UCSD-AML1 (cell line): ENCODE results near the gene LAGE3.

Source experiments
- DNase-seq: peaks from one replicate; lab custom pipeline; 2025; ENCODE audit not compliant: unreplicated experiment; lab: John Stamatoyannopoulos, UW

Gene LAGE3

DNA sequence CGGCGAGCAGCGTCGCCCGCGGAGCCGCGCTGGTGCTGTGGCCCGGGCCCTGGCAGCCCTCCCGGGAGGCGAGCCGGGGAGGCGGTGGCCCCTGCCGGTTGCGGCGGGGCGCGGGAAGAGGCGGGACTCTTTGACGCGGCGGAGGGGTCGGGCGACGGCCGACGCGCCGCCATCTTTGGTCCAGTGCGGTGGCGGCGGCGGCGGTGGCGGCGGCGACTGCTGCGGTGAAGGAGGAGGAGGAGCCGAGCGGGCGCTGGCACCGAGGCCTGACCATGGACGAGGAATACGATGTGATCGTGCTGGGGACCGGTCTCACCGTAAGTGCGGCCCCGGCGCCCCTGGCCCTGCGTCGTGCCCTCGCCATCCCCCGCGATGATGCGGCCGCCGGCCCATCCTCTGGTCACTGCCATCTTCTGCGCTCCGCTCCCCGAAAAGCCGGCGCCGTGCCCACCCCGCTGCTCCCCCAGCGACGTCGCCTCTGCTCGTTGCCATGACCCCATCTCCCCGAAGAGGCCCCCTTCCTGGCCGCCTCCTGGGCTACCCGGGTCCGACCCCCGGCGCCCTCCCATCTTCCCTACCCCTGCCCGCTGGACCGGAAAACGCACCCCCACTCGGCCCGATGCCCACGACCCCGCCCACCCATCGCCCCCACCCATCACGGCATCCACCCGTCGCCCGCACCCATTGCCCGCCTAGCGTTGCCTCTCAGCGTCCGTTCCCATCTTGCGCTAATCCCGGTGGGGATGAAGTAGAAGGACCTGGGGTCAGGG, 41.9 kb downstream of the LAGE3 start, which contains the start of gene GDI1:
GDI1 (plus strand) TSS at position 172 of the 770 bp plus-strand sequence; CDS start at position 273, 101 bp downstream.
- peak; percentile 47 for DNase-seq

DNA sequence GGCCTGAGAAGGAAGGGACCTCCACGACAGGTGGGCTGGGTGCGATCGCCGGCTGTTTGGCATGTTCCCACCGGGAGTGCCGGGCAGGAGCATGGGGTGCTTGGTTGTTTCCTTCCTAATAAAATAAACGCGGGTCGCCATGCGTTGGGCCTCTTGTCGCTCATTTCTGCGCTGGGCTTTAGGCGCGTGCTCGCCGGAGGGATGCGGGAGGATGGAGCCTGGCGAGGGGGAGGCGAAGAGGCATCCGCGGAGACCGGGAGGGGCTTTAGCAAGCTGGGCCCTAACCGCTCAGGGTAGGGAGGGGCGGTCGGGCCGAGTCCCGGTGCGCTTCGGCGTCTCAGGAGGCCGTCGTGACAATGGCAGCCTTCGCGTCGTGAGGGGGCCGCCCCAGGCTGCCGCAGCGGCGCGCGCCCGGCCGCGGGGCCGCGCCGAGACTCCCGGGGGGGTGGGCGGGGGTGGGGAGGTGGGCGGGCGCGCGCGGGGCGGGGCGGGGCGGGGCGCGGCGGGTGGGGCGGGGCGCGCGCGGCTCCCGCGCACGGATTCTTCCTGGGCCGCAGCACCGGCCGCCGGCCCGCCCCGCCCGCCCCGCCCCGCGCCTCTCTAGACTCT, 42.6 kb downstream of the LAGE3 start:
- no peak for DNase-seq

DNA sequence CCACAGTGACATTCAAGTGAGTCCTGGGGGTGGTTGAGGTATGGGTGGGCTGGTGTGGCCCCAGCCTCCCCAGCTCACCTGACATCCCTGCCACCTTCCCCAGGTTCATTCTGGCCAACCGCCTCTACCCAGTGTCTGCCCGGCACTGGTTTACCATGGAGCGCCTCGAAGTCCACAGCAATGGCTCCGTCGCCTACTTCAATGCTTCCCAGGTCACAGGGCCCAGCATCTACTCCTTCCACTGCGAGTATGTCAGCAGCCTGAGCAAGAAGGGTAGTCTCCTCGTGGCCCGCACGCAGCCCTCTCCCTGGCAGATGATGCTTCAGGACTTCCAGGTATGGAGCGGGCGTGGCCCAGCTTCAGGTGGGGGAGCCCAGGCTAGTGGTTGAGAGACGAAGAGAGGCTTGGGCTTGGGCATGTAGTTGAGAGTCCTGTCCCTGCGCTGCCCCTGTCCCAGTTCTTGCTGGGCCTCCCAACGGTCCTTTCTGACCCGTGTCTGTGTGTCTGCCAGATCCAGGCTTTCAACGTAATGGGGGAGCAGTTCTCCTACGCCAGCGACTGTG, 43.8 kb downstream of the LAGE3 start:
- no peak for DNase-seq

DNA sequence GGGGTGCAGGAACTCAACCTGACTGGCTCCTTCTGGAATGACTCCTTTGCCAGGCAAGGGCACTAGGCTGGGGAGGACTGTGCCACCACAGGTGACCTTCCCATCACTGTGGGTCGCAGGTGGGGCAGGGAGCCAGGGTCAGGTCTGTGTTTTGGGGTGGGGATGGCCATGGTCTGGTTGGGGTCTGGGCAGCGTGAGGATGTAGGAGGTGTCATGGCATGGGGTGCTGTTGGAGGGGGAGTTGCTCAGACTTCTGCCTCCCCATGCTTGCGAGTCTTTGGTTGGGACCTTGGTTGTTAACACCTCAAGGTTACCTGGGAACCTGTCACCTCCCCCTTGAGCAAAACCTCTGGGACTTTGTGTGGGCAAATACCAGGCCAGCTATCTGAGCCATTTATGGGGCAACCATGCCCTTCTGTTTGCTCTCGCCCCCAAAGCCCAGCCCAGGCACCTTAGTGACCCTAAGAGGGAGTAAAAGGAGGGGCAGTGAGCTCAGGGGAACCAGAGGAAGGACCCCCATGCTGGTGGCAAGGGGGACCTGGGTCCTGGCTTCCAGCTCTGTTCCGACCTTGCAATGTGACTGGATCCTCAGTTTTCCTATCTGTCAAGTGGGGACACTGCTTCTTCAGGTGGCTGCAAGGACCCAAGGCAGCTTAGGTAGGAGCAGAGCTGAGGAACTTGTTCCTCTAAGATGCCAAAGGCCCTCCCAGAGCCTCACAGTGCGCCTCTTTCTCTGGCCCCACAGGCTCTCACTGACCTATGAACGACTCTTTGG, 44.5 kb downstream of the LAGE3 start:
- DNase-seq, result no peak

DNA sequence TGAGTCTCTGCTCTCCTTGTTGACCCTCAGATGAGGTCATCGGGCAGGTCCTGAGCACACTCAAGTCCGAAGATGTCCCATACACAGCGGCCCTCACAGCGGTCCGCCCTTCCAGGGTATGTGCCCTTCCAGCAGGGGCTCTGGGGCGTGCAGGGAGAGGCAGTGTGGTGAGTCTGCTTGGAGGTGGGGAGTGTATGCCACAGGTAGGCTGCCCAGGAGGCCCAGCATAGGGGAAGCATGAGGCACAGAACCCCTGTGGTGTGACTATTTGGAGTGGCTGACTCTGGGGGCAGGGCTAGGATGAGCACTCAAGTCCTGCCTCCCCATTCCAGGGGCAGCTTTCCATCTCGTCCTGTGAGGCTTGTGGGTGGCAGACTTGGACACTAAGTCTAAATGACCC, 45.5 kb downstream of the LAGE3 start:
- DNase-seq, result no peak

DNA sequence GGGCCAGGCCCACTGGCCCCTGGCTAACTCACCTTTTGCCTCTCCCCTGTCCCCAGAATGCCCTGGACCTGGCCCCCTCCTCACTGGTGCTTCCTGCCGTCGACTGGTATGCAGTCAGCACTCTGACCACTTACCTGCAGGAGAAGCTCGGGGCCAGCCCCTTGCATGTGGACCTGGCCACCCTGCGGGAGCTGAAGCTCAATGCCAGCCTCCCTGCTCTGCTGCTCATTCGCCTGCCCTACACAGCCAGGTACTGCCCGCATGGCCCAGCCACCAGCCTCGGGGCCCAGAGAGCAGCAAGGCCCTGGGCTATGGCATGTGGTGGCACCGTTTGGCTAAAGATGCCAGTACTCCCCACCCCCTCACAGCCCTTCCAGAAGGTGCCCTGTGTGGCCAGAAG, 46.9 kb downstream of the LAGE3 start:
- no peak for DNase-seq

DNA sequence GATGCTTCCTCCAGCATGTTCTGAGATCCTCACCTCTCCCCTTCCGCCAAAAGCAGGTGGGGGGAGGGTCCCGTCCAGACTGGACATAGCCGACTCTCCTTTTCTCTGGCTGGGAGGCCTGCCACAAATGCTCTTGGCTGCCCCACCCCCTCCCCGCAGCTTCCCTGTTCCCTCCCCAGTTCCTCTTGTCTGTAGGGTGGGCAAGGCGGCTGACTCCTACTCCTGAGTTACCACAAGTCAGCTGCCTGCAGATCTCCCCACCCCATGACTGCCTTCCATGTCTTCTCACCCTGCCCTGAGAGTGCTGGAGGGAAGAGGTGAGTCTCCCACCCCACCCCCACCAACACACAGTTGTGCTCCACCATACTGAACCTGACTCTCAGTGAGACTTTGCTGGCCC, 47.7 kb downstream of the LAGE3 start:
- peak; percentile 32 for DNase-seq

DNA sequence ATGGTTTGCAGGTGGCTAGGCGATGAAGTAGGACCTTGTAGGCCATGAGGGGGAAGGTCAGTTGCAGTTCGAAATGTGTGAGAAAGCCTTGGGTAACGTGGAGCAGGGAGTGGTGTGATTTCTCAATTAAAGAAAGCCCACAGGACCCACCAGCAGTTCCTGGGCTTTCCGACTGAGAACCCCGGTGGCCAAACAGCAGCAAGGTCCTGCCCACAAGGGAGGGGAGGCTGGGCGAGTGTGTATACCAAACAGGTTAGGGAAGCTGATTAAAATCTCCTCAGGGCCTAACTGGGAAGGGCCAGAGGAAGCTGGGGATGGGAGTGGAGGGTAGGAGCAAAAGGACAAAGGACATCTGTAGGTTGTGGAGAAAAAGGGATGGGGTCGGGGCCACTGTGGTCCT, 48.2 kb downstream of the LAGE3 start:
- no peak for DNase-seq

DNA sequence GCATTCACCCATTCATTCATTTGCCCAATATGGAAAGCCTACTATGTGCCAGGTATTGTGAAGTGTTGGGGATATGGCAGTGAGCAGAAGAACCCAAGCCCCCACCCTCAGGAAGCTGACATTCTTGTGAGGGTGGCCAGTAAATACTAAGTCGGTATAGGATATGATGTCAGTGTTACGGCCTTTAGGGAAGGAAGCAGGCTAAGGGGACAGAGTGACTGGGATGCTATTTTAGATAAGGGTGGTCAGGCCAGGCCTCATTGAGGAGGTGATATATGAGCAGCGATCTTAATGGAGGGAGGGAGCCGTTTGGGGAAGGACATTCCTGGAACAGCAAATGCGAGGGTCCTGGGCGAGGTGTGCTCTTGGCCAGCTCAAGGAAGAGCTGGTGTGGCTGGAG, 48.6 kb downstream of the LAGE3 start:
- no peak for DNase-seq

DNA sequence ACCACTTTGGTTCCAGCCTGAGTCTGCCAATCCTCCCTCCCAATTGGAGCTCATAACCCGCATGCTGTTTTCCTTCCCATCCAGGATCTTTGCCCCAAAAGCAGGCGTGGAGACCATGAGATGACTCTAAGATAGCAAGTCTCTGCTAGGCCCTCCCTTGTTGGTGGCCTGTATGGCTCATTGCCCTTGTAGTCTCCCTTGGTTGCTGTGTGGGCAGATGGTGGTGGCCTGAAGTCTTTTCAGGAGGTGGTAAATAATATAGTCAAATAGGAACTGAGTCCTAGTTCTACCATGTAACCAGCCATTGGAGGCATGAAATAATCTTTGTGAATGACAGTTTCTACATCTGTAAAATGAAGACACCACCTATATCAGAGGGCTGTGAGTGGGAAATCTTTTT, 49.4 kb downstream of the LAGE3 start:
- DNase-seq, result no peak

DNA sequence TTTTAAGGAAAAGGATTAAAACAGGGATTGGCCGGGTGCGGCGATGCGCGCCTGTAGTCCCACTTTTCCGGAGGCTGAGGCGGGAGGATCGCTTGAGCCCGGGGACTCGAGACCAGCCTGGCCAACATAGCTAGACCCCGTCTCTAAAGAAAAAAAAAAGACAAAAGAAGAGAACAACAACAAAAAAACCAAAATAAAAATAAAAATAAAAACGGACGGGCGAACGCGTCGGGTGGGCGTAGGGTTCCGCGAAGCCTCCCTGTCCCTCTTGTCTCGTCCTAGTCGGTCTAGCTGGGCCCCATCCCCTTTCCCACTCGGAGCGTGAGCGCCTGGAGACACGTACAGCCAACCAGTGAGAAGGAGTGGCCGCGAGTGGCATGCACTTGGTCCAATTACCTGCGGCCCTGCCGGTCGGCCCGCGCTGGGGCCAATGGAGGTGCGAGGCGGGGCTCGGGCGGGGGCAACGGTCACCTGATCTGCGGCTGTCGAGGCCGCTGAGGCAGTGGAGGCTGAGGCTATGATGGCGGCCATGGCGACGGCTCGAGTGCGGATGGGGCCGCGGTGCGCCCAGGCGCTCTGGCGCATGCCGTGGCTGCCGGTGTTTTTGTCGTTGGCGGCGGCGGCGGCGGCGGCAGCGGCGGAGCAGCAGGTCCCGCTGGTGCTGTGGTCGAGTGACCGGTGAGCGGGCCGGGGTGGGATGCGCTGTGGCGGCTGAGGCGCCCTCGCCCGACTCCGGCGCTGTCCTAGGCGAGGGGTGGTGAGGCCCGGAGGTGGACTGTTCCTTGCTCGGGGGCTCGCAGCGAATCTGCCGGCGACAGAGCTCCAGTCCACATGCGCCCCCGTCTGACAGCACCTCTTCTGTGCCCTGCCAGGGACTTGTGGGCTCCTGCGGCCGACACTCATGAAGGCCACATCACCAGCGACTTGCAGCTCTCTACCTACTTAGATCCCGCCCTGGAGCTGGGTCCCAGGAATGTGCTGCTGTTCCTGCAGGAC, 50.6 kb downstream of the LAGE3 start, which contains the start of gene ATP6AP1:
ATP6AP1 (plus strand) TSS at position 502 of the 996 bp plus-strand sequence; CDS start at position 518, 16 bp downstream.
- peak; percentile 88 for DNase-seq
